Endothelial cell of umbilical vein (primary cell): ENCODE results near the gene METTL15. TPM values are rescaled to one million over a fixed set of nuclear protein-coding genes. Genes with fewer than 3 reads are reported as not detected.

Experiments
- BruUV-seq: library from RNA; stranded (reverse); fragments of 400-500 nt; replicated peaks from 2 replicates; lab custom pipeline; 2021; lab: Mats Ljungman, UMichigan
- CTCF ChIA-PET: fragments of 300-600, 350-600 bp; sonication (Branson Sonifier 250); formaldehyde crosslinking; loops from one replicate; lab custom pipeline; 2021; ENCODE audit warnings: antibody characterized with exemption, inconsistent platforms; lab: Charles Lee
- POLR2A ChIA-PET: fragments of 300-600, 350-600 bp; sonication (Branson Sonifier 250); formaldehyde crosslinking; loops from one replicate; lab custom pipeline; 2021; ENCODE audit warnings: antibody characterized with exemption, inconsistent platforms; lab: Charles Lee
- DNase-seq: peaks from one replicate; pipeline ENCODE4 v3.0.0-alpha.2; 2011; ENCODE audit warnings: low read depth, low spot score
- FAIRE-seq: peaks from 2 replicates; lab custom pipeline; 2011; peaks lifted over from hg19 to GRCh38; lab: Jason Lieb, UNC
- H2AFZ ChIP-seq: 2 replicates; pipeline ENCODE4 v1.6.0; 2012; ENCODE audit warnings: low read depth, low read length, control low read depth, inconsistent platforms
- H3K27ac ChIP-seq: 2 replicates; pipeline ENCODE4 v1.5.1; 2011; ENCODE audit warnings: low read depth, mild to moderate bottlenecking, control low read depth, low read length, moderate library complexity; ENCODE audit not compliant: insufficient read depth
- H3K27me3 ChIP-seq, 2 experiments: 2 replicates each; pipeline versions ENCODE4 v1.6.0 to v1.6.1; 2011; ENCODE audit warnings: low read length in 2 of 2, mixed read lengths in 1 of 2; ENCODE audit not compliant: control insufficient read depth in 2 of 2, insufficient read depth in 2 of 2
- H3K36me3 ChIP-seq, 2 experiments: 2 replicates in 1 of 2; 3 replicates in 1 of 2; pipeline ENCODE4 v1.5.1; 2011; ENCODE audit warnings: low read length in 2 of 2, mild to moderate bottlenecking in 1 of 2, moderate library complexity in 1 of 2; ENCODE audit not compliant: control insufficient read depth in 2 of 2, insufficient read depth in 2 of 2; ENCODE audit errors: extremely low read depth in 1 of 2
- H3K4me1 ChIP-seq: 3 replicates; pipeline ENCODE4 v1.5.1; 2011; ENCODE audit warnings: mild to moderate bottlenecking, low read length; ENCODE audit not compliant: control insufficient read depth, insufficient read depth; ENCODE audit errors: extremely low read depth
- H3K4me2 ChIP-seq: 2 replicates; pipeline ENCODE4 v1.6.1; 2011; ENCODE audit warnings: low read length, control low read depth, mixed read lengths; ENCODE audit not compliant: insufficient read depth
- H3K4me3 ChIP-seq, 3 experiments: fragments of 200-600 bp in 1 of 3; sonication (generic), shearing (Covaris generic) in 1 of 3; replicated peaks in 1 of 3; 2 replicates each; pipeline ENCODE4 v1.5.1; 2011 to 2016; ENCODE audit warnings: control low read depth in 3 of 3, low read length in 3 of 3, mild to moderate bottlenecking in 2 of 3, inconsistent platforms in 1 of 3, low read depth in 1 of 3, moderate library complexity in 1 of 3; ENCODE audit not compliant: insufficient read depth in 1 of 3
- H3K79me2 ChIP-seq: 2 replicates; pipeline ENCODE4 v1.6.0; 2012; ENCODE audit warnings: low read length, inconsistent platforms; ENCODE audit not compliant: control insufficient read depth, insufficient read depth
- H3K9ac ChIP-seq: replicated peaks from 2 replicates; pipeline ENCODE3; 2011; ENCODE audit warnings: low read length, control low read depth; ENCODE audit not compliant: insufficient read depth; ENCODE audit errors: extremely low read depth
- H3K9me1 ChIP-seq: replicated peaks from 3 replicates; pipeline ENCODE4 v1.6.0; 2011; ENCODE audit warnings: mild to moderate bottlenecking, low read length; ENCODE audit not compliant: control insufficient read depth, insufficient read depth; ENCODE audit errors: extremely low read depth
- H3K9me3 ChIP-seq: replicated peaks from 2 replicates; pipeline ENCODE4 v1.5.1; 2012; ENCODE audit warnings: low read length, inconsistent platforms; ENCODE audit not compliant: control insufficient read depth, insufficient read depth
- H4K20me1 ChIP-seq: replicated peaks from 2 replicates; pipeline ENCODE3; 2011; ENCODE audit warnings: mild to moderate bottlenecking, low read length; ENCODE audit not compliant: control insufficient read depth, insufficient read depth; ENCODE audit errors: extremely low read depth
- EZH2 ChIP-seq: IDR thresholded peaks from 2 replicates; pipeline ENCODE4 v1.6.1; 2012; ENCODE audit warnings: borderline replicate concordance, low read depth, mild to moderate bottlenecking, moderate library complexity, low read length, inconsistent platforms; ENCODE audit not compliant: severe bottlenecking
- FOS ChIP-seq: IDR thresholded peaks from 2 replicates; pipeline ENCODE4 v1.6.1; 2011; ENCODE audit warnings: mild to moderate bottlenecking, low read length, moderate library complexity, borderline replicate concordance; ENCODE audit not compliant: insufficient read depth
- GATA2 ChIP-seq: IDR thresholded peaks from 2 replicates; pipeline ENCODE4 v1.7.0; 2011; ENCODE audit warnings: low read depth, mild to moderate bottlenecking, moderate library complexity, mixed read lengths, low read length; ENCODE audit not compliant: insufficient read length, insufficient read depth
- JUN ChIP-seq: IDR thresholded peaks from 2 replicates; pipeline ENCODE4 v1.6.1; 2011; ENCODE audit warnings: borderline replicate concordance, low read depth; ENCODE audit not compliant: insufficient read length, insufficient read depth
- MAX ChIP-seq: IDR thresholded peaks from 2 replicates; pipeline ENCODE4 v1.6.1; 2011; ENCODE audit not compliant: insufficient read depth, insufficient read length
- MYC ChIP-seq: IDR thresholded peaks from one replicate; pipeline ENCODE4 v1.6.1; 2011; ENCODE audit warnings: mild to moderate bottlenecking, low read depth, low read length
- POLR2A ChIP-seq: IDR thresholded peaks from 2 replicates; pipeline ENCODE4 v1.6.1; 2012; ENCODE audit warnings: low read depth, mild to moderate bottlenecking, control low read depth, low read length
- POLR2AphosphoS5 ChIP-seq: IDR thresholded peaks from 2 replicates; pipeline ENCODE4 v1.6.1; 2012; ENCODE audit warnings: low read depth, mild to moderate bottlenecking, control low read depth, low read length, moderate library complexity; ENCODE audit not compliant: insufficient read depth
- dilution Hi-C: fragments of 300-500 bp; cut with MboI; formaldehyde crosslinking; loops from one replicate; pipeline ENCODE4 v1.15.0; 2019; ENCODE audit warnings: low sequenced_read_pairs; ENCODE audit not compliant: extremely low pct_ligation_motif_present
- intact Hi-C: fragments of 100-400 bp; cut with micrococcal nuclease; formaldehyde crosslinking; loops from one replicate; pipeline ENCODE4 v1.10.0; 2022
- polyA plus RNA-seq, 4 experiments: library from polyadenylated mRNA; depleted of rRNA in 3 of 4; stranded (reverse) in 3 of 4; unstranded in 1 of 4; fragments of >200 nt; gene quantifications; 2 replicates each; pipeline versions ENCODE4 v1.2.1 to v1.2.3, GENCODE V29; 2011 to 2012; ENCODE audit warnings: missing spikeins in 1 of 4
- total RNA-seq: library from RNA; stranded (reverse); gene quantifications from 2 replicates; pipeline ENCODE4 v1.2.3, GENCODE V29; 2021
- TF ChIP-seq, protein P1 (sequence below), 2 donors: IDR thresholded peaks; 1 replicate in 1 of 2; 2 replicates in 1 of 2; pipeline ENCODE4 v1.5.1; 2011; ENCODE audit warnings: low read length in 2 of 2, mild to moderate bottlenecking in 2 of 2, moderate library complexity in 2 of 2, control low read depth in 1 of 2, inconsistent platforms in 1 of 2, low read depth in 1 of 2; ENCODE audit not compliant: insufficient read depth in 1 of 2; ENCODE audit errors: extremely low read depth in 1 of 2

METTL15 gene
- total and polyA plus RNA-seq, 2 donors (not counting 3 experiments of a cell fraction or from before 2014, with no cell fraction given), result 3.2 to 12.1 TPM

GRCh38 chr11:28146123-28146751, 38.0 kb downstream of the METTL15 start:
- Histone ChIP-seq H3K27me3 (no peaks in the 10 kb centered on the region), H3K9me1 (no peaks in the 10 kb centered on the region), H3K4me1 (peaks cover 18% of the 10 kb centered on the region), H2AFZ (no peak overlapping the region), H3K27ac (peak overlapping the region; percentile 70), H3K9ac (no peak overlapping the region), H3K79me2 (no peaks in the 10 kb centered on the region), H4K20me1 (no peaks in the 10 kb centered on the region), H3K4me3 (no peak overlapping the region), H3K36me3 (no peaks in the 10 kb centered on the region), H3K9me3 (no peaks in the 10 kb centered on the region), H3K4me2 (peak overlapping the region; percentile 61)
- peak; percentile 96 for TF ChIP-seq FOS
- TF ChIP-seq EZH2, result no peak
- peak; percentile 29 for TF ChIP-seq GATA2
- TF ChIP-seq, protein P1, sequence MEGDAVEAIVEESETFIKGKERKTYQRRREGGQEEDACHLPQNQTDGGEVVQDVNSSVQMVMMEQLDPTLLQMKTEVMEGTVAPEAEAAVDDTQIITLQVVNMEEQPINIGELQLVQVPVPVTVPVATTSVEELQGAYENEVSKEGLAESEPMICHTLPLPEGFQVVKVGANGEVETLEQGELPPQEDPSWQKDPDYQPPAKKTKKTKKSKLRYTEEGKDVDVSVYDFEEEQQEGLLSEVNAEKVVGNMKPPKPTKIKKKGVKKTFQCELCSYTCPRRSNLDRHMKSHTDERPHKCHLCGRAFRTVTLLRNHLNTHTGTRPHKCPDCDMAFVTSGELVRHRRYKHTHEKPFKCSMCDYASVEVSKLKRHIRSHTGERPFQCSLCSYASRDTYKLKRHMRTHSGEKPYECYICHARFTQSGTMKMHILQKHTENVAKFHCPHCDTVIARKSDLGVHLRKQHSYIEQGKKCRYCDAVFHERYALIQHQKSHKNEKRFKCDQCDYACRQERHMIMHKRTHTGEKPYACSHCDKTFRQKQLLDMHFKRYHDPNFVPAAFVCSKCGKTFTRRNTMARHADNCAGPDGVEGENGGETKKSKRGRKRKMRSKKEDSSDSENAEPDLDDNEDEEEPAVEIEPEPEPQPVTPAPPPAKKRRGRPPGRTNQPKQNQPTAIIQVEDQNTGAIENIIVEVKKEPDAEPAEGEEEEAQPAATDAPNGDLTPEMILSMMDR (IDR thresholded peaks at IDR 0.05; ENCODE audit: extremely low read depth in 1 of 2, insufficient read depth in 1 of 2, low read depth in 1 of 2, low read length in 2 of 2), result no peak
- no peak for TF ChIP-seq POLR2A
- peak; percentile 50 for TF ChIP-seq POLR2AphosphoS5
- TF ChIP-seq MYC, result no peak
- no peak for TF ChIP-seq MAX
- TF ChIP-seq JUN, result peak; percentile 95
- intact Hi-C loops, result loop anchor here (1.0 kb wide), 1 partner anchor 38 kb away; the partner anchor contains the start of genes KIF18A and METTL15
- ChIA-PET POLR2A (no interaction called here), CTCF (interaction anchor here (0.7 to 2.1 kb wide), 6 partner anchors 15 to 445 kb away, joined by 3 to 7 read pairs (median 3); partner anchors contain the start of genes KIF18A and METTL15)
- dilution Hi-C loops, result no loop called here
- DNase-seq (peak; percentile 87), FAIRE-seq (peak; percentile 59)
- TSS peak; percentile 64 for BruUV-seq
